A673 (cell line): ENCODE data around the gene TBC1D4. TPM values are rescaled to one million over a fixed set of nuclear protein-coding genes. Genes with fewer than 3 reads are reported as not detected.

Experiments
- BruUV-seq: library from RNA; stranded (reverse); fragments of 400-500 nt; replicated peaks from 2 replicates; lab custom pipeline; 2021; lab: Mats Ljungman, UMichigan
- CTCF ChIA-PET: fragments of 300-600 bp; sonication (Branson Sonifier 250); formaldehyde crosslinking; loops from one replicate; lab custom pipeline; 2022; ENCODE audit warnings: antibody characterized with exemption; lab: Charles Lee
- POLR2A ChIA-PET: fragments of 300-600 bp; sonication (Branson Sonifier 250); formaldehyde crosslinking; loops from one replicate; lab custom pipeline; 2022; ENCODE audit warnings: antibody characterized with exemption; ENCODE audit not compliant: low non-redundant PET; lab: Charles Lee
- DNase-seq: peaks from one replicate; pipeline ENCODE4 v3.0.0-alpha.2; 2015; ENCODE audit warnings: low spot score
- H3K27ac ChIP-seq: fragments of 200-600 bp; sonication (generic); 2 replicates; pipeline ENCODE4 v1.5.1; 2016; ENCODE audit warnings: mixed run types, low read depth, mild to moderate bottlenecking, mixed read lengths, antibody characterized with exemption, low read length; ENCODE audit not compliant: poor library complexity, severe bottlenecking
- H3K27me3 ChIP-seq: fragments of 200-600 bp; sonication (generic); replicated peaks from 2 replicates; pipeline ENCODE4 v1.6.1; 2017; ENCODE audit warnings: mixed run types, low read depth, mild to moderate bottlenecking, mixed read lengths, antibody characterized with exemption, low read length; ENCODE audit not compliant: insufficient read depth, poor library complexity
- H3K36me3 ChIP-seq: fragments of 200-600 bp; sonication (generic); 2 replicates; pipeline ENCODE4 v1.6.1; 2016; ENCODE audit warnings: mixed run types, mild to moderate bottlenecking, mixed read lengths, antibody characterized with exemption, low read length; ENCODE audit not compliant: insufficient read depth, poor library complexity, severe bottlenecking
- H3K4me1 ChIP-seq: fragments of 200-600 bp; sonication (generic); 2 replicates; pipeline ENCODE4 v1.6.1; 2017; ENCODE audit warnings: mixed run types, mild to moderate bottlenecking, mixed read lengths, antibody characterized with exemption, low read length; ENCODE audit not compliant: insufficient read depth, poor library complexity, severe bottlenecking
- H3K4me3 ChIP-seq: fragments of 200-600 bp; sonication (generic); 2 replicates; pipeline ENCODE4 v1.5.1; 2016; ENCODE audit warnings: low read depth, mixed run types, mild to moderate bottlenecking, mixed read lengths, low read length; ENCODE audit not compliant: poor library complexity, severe bottlenecking
- H3K9me3 ChIP-seq: fragments of 200-600 bp; sonication (generic); 2 replicates; pipeline ENCODE4 v1.6.1; 2016; ENCODE audit warnings: mixed run types, low read depth, mild to moderate bottlenecking, mixed read lengths, antibody characterized with exemption, low read length; ENCODE audit not compliant: poor library complexity, severe bottlenecking
- CTCF ChIP-seq: fragments of 300-800, 200-600 bp; sonication (generic); conservative IDR thresholded peaks from 2 replicates; pipeline ENCODE4 v1.5.1; 2017; ENCODE audit warnings: low read depth, mild to moderate bottlenecking, antibody characterized with exemption, low read length, moderate library complexity, mixed read lengths
- EZH2 ChIP-seq: fragments of 200-600 bp; sonication (generic); IDR thresholded peaks from 2 replicates; pipeline ENCODE4 v1.6.1; 2017; ENCODE audit warnings: borderline replicate concordance, low read depth, mild to moderate bottlenecking, mixed read lengths, antibody characterized with exemption, low read length; ENCODE audit not compliant: poor library complexity, severe bottlenecking
- intact Hi-C: fragments of 100-400 bp; cut with micrococcal nuclease; formaldehyde crosslinking; loops from one replicate; pipeline ENCODE4 v1.10.0; 2022; ENCODE audit not compliant: unreplicated experiment
- total RNA-seq: library from RNA; stranded (reverse); gene quantifications from 2 replicates; pipeline ENCODE4 v1.2.3, GENCODE V29; 2021

Gene TBC1D4
- total RNA-seq, 1 experiment from 2014 or later, result 9.8 TPM

- ChIA-PET CTCF (no interaction called here), POLR2A (no interaction called here)
- H3K27ac ChIP-seq, result no peak overlapping the region
- H3K27me3 ChIP-seq, result no peaks in the 10 kb centered on the region
- no peak for DNase-seq
- H3K9me3 ChIP-seq, result no peaks in the 10 kb centered on the region
- no peak overlapping the region for H3K4me3 ChIP-seq
- BruUV-seq, result no TSS peak
- peaks cover 9% of the 10 kb centered on the region for H3K4me1 ChIP-seq
- intact Hi-C loops, result no loop called here
- H3K36me3 ChIP-seq, result no peaks in the 10 kb centered on the region
- no peak for TF ChIP-seq EZH2
- no peak for TF ChIP-seq CTCF
Measured at GRCh38 chr13:75299246-75299645, 182.7 kb downstream of the TBC1D4 start.

GRCh38 chr13:75296641-75297040, 185.3 kb downstream of the TBC1D4 start:
- intact Hi-C loops, result no loop called here
- H3K27me3 ChIP-seq, result no peaks in the 10 kb centered on the region
- CTCF ChIA-PET, result no interaction called here

GRCh38 chr13:75295201-75295600, 186.8 kb downstream of the TBC1D4 start:
- Histone ChIP-seq H3K4me3 (no peak overlapping the region), H3K27me3 (no peaks in the 10 kb centered on the region), H3K4me1 (peaks cover 9% of the 10 kb centered on the region), H3K9me3 (no peaks in the 10 kb centered on the region), H3K27ac (no peak overlapping the region), H3K36me3 (no peaks in the 10 kb centered on the region)
- CTCF ChIA-PET, result no interaction called here
- no peak for DNase-seq
- POLR2A ChIA-PET, result no interaction called here
- intact Hi-C loops, result no loop called here
- TF ChIP-seq CTCF (no peak), EZH2 (no peak)
- no TSS peak for BruUV-seq

More at GRCh38 chr13:75296641-75297040, 185.3 kb downstream of the TBC1D4 start:
- H3K9me3 ChIP-seq, result no peaks in the 10 kb centered on the region
- no peak for DNase-seq
- H3K4me3 ChIP-seq, result no peak overlapping the region
- no peaks in the 10 kb centered on the region for H3K36me3 ChIP-seq
- no peak overlapping the region for H3K27ac ChIP-seq
- no TSS peak for BruUV-seq
- POLR2A ChIA-PET, result no interaction called here
- H3K4me1 ChIP-seq, result peaks cover 9% of the 10 kb centered on the region
- TF ChIP-seq CTCF (no peak), EZH2 (no peak)
